Measurements from ENCODE around the gene CTNNA1. TPM values are rescaled to one million over a fixed set of nuclear protein-coding genes. Genes with fewer than 3 reads are reported as not detected.

CTNNA1 gene
- total and polyA plus RNA-seq, 2 of the 8 experiments (the other 6 are each of a cell fraction or from before 2014, with no cell fraction given), result 115 to 349 TPM

- TF ChIP-seq ATF3 (IDR thresholded peaks at IDR 0.05; ENCODE audit: insufficient read depth, low read depth, low read length), result no peak
- TF ChIP-seq POLR2AphosphoS5 (IDR thresholded peaks at IDR 0.05; ENCODE audit: low read depth, low read length), result no peak
- TF ChIP-seq ASH2L (IDR thresholded peaks at IDR 0.05; ENCODE audit: low read length), result no peak
- no peak for TF ChIP-seq MAFK (IDR thresholded peaks at IDR 0.05; ENCODE audit: low read depth, low read length)
Measured at GRCh38 chr5:138828556-138828955, 75.3 kb downstream of the CTNNA1 start (continued).
